GM15510 (cell line): ENCODE results near the gene ABCF2.

Experiments
- POLR2A ChIP-seq: IDR thresholded peaks from 3 replicates; pipeline ENCODE4 v1.6.1; 2011; ENCODE audit warnings: borderline replicate concordance; ENCODE audit not compliant: insufficient read length; ENCODE audit errors: extremely low read depth

ABCF2 gene

GRCh38 chr7:151172273-151173141 lies 54.5 kb downstream of the ABCF2 start:
- TF ChIP-seq POLR2A: no peak

- TF ChIP-seq POLR2A: no peak
Measured at GRCh38 chr7:151168787-151169162, 58.2 kb downstream of the ABCF2 start.

- TF ChIP-seq POLR2A: no peak
Measured at GRCh38 chr7:151168003-151168786, 58.8 kb downstream of the ABCF2 start.

- TF ChIP-seq POLR2A: no peak
Measured at GRCh38 chr7:151167197-151167961, 59.6 kb downstream of the ABCF2 start, which contains the start of gene GBX1. TSS of gene GBX1 (minus strand) at chr7:151167694. CDS start at chr7:151167548, 146 bp downstream.

GRCh38 chr7:151166629-151167196 lies 60.3 kb downstream of the ABCF2 start:
- TF ChIP-seq POLR2A: no peak
